GM19324 (cell line): Measurements from ENCODE around the gene NDUFB4.

Experiments
- ATAC-seq: cut with Tn5 transposase; IDR thresholded peaks from one replicate; pipeline ENCODE4 v1.9.1; 2021; ENCODE audit warnings: mild to moderate bottlenecking, moderate library complexity; ENCODE audit not compliant: unreplicated experiment, low FRiP score

The NDUFB4 gene

DNA sequence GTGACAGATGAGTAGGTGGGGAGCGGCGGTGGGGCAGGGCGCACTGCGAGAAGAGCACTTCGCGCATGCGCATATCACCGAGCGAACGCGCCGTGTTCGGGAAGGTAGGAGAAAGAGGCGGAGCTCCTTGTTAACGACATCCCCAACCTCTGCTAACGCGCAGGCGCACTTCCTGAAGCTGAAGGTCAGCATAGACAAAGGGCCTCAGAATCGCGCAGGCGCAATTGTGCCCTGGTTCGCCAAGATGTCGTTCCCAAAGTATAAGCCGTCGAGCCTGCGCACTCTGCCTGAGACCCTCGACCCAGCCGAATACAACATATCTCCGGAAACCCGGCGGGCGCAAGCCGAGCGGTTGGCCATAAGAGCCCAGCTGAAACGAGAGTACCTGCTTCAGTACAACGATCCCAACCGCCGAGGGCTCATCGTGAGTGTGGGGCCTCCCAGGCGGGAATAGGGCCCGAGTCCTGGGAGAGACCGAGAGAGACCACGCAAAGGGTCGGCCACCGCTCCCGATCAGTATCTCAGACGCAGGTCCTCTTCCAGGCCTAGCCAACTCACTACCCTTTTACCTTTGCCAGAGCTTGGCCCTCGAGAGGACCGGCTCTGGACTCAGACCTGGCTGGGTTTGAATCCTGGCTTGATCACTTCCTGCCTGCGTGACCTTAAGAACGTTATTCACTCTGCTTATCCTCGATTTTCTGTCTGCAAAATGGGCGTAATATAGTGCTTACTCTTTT, at the start of gene NDUFB4:
Gene NDUFB4, plus strand, starts transcription at position 221 of the 737 bp plus-strand sequence. Its CDS starts 24 bp downstream, at position 245.
- peak; percentile 96 for ATAC-seq

DNA sequence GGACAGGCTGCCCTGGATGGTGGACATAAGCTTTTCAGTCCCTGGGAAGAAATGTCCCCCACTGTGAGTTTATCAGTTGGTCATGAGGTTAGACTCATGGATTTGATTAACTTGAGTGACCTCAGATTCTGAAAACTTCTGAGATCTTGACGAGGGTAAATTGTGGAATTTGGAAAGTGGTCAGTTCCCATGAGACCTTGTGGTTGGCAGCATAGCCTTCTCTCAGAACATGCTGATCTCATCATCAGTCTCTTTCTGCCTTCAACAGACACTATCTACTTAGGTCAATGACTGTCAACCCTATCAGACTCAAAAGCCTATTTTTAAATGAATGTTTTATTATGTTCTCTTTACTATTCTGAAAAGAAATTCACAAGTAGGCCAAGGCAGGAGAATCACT, 45.6 kb upstream of the NDUFB4 start:
- no peak for ATAC-seq

GRCh38 chr3:120552184-120553172, 43.7 kb upstream of the NDUFB4 start:
- ATAC-seq: no peak

- no peak for ATAC-seq
These were observed 41.1 kb upstream of the NDUFB4 start for GRCh38 chr3:120554812-120555606.

DNA sequence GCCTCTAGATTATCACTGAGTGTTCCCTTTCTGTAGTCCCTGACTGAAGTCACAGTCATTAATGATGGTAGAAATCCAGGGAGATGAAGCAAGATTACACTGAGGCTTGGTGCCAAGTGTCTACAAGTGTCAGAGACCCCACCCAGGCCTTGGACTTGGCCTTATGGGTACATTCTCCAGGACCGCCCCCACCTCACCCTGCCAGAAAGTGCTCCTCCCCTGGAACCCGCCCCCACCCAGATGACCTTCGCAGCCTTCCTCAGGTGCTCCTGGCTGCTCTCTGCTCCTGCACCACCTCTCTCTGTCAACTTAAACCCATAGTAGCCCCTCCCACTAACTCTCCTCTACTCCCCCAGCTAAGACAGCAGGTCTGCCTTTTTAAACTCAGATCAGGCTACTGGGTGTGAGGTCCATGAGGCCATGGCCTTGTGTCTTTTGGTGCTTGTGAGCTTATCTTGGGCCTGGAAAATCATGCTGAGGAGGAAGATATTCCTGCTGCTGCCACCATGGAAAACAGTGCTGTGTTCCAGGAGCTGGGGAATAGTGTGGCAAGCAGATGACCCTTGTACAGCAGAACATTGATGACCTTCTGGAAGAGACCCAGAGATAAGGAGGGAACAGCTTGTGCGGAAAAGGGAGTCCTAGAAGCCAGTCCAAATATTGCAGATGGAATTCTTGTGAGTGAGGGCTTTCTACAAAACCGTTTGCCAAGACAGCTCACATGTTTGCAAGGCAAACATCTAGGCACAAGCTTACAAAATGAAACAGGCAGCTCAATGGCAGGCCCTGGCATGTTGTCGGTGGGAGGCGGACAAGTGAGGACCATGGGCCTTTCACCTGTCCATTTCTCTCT, 40.3 kb upstream of the NDUFB4 start:
- no peak for ATAC-seq

- ATAC-seq: no peak
These were observed 39.0 kb upstream of the NDUFB4 start for GRCh38 chr3:120557115-120557514.

- ATAC-seq: peak; percentile 93
These were observed 37.3 kb upstream of the NDUFB4 start for GRCh38 chr3:120558771-120559241.

DNA sequence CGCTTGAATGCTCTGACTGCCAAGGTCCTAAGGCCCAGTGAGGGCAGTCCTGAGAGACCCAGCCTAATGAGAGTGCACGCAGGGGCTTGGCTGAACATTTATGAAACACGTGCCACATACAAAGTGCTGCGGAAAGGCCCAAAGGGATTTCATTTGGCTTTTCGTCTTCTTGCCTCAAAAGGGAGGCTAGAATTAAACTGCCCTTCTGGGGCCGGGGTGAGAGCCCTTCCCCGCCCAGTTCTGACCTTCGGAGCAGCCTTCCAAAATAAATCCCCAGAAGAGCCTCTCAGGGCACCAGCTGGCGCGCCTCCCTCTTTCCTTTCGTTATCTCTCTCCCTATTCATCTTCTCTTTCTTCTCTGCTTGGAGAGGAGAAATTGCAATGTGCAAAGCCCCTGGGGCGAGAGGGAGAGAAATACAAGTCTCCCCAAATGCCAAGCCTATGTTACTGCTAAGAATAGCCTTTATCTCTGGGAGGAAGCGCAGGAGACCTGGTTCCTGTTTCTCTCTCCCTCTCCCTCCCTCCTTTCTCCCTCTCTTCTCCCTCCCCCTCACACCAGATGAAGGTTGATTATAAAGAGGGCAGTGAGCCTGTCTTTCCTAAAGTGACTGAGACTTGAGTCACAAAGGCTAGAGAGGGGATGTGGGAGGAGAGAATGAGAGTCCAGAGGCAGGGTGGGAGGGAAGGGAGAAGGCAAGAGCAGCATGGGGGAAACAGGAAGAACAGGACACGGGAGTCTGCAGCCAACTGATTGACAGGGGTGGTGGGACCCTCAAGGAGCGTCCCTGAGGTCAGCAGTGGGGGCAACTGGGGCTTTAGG, 36.7 kb upstream of the NDUFB4 start:
- peak; percentile 28 for ATAC-seq

- ATAC-seq: no peak
These were observed 35.6 kb upstream of the NDUFB4 start for GRCh38 chr3:120560304-120561250.

DNA sequence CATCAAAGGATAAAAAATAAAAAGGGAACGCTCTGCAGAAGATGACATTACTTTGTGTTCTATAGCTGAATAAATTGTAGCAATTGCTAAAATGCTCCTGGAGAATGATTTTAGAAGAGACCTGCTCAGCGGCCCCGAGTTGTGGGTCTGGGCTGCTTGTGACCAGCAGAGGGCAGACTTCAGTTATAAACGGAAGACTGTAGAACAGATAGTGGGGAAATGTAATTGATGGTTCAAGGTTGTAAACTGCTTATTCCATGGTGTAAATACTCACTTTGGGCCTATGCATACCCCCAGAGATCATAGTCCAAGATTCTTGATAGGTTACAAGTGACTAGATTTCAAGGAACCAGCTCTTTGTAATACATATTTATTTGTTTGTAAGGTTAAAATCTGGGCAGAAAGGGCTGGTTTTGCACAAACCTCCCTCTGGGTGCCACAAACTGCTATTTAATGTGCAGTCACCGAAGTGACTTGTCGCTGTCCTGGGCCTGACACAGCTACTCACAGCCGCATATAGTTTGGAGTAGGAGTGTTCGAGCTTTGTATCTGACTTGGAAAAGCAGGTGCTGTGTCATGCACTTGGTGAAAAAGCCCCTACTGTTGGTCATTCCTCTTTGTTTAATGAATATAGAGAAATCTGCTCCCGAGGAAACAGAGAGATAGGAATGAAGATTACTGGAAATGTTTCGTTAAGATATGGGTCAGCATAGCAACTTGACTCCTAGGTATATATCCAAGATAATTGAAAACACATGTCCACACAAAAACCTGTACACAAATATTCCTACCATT, 34.7 kb upstream of the NDUFB4 start:
- peak; percentile 37 for ATAC-seq

- ATAC-seq: no peak
These were observed 32.6 kb upstream of the NDUFB4 start for GRCh38 chr3:120563356-120564022.

- ATAC-seq: no peak
These were observed 29.7 kb upstream of the NDUFB4 start for GRCh38 chr3:120566243-120566975.

- ATAC-seq: no peak
These were observed 28.6 kb upstream of the NDUFB4 start for GRCh38 chr3:120567370-120568201.

DNA sequence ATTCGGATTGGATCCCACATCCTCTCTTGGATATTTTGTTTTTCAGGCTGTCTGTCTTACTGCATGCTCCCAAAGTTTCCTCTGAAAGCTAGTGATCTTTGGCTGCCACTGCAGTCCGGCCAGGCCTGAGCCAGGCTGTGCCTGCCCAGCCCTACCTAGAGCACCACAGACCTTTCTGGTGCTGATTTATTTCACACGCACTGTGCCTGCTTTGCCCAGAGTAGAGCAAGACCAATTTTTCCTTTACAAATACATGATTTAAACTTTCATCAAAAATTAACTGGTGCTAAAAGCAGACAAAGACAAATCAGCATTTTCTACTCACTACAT, 28.0 kb upstream of the NDUFB4 start:
- ATAC-seq: no peak

- no peak for ATAC-seq
These were observed 27.5 kb upstream of the NDUFB4 start for GRCh38 chr3:120568598-120568997.
